Mesendoderm (in vitro differentiated cells): ENCODE measurements around the gene DSCAML1.

ENCODE experiments used
- DNase-seq: peaks from one replicate; pipeline ENCODE4 v3.0.0; 2013
- H2AK5ac ChIP-seq: 2 replicates; pipeline ENCODE4 v1.6.1; 2013; ENCODE audit warnings: low read length, inconsistent platforms
- H2BK120ac ChIP-seq: 2 replicates; pipeline ENCODE4 v1.6.1; 2013; ENCODE audit warnings: low read depth, mild to moderate bottlenecking, low read length, moderate library complexity, mixed read lengths
- H2BK15ac ChIP-seq: replicated peaks from 2 replicates; pipeline ENCODE4 v1.6.1; 2013; ENCODE audit warnings: low read depth, mild to moderate bottlenecking, moderate library complexity
- H2BK5ac ChIP-seq: 2 replicates; pipeline ENCODE4 v1.6.1; 2013; ENCODE audit warnings: low read length, inconsistent platforms
- H3K18ac ChIP-seq: 2 replicates; pipeline ENCODE4 v1.6.1; 2013; ENCODE audit warnings: mild to moderate bottlenecking, low read length, mixed read lengths
- H3K23ac ChIP-seq: one replicate; pipeline ENCODE4 v1.6.1; 2013; ENCODE audit warnings: low read length
- H3K27ac ChIP-seq: 2 replicates; pipeline ENCODE4 v1.5.1; 2013; ENCODE audit warnings: low read depth, mild to moderate bottlenecking, inconsistent platforms, low read length, moderate library complexity
- H3K27me3 ChIP-seq: 2 replicates; pipeline ENCODE4 v1.6.1; 2013; ENCODE audit warnings: low read length, control low read depth, mild to moderate bottlenecking, inconsistent platforms; ENCODE audit not compliant: insufficient read depth, poor library complexity
- H3K36me3 ChIP-seq: 2 replicates; pipeline ENCODE4 v1.6.1; 2013; ENCODE audit warnings: low read length, inconsistent platforms; ENCODE audit not compliant: control insufficient read depth, insufficient read depth
- H3K4ac ChIP-seq: one replicate; pipeline ENCODE4 v1.6.1; 2013; ENCODE audit warnings: low read depth, mild to moderate bottlenecking, low read length, moderate library complexity
- H3K4me1 ChIP-seq: 2 replicates; pipeline ENCODE4 v1.6.1; 2013; ENCODE audit warnings: low read depth, low read length, inconsistent platforms; ENCODE audit not compliant: control insufficient read depth
- H3K4me2 ChIP-seq: 2 replicates; pipeline ENCODE4 v1.6.1; 2013; ENCODE audit warnings: low read length
- H3K4me3 ChIP-seq: 2 replicates; pipeline ENCODE4 v1.5.1; 2013; ENCODE audit warnings: mild to moderate bottlenecking, low read length
- H3K56ac ChIP-seq: one replicate; pipeline ENCODE4 v1.6.1; 2013; ENCODE audit warnings: low read length
- H3K79me1 ChIP-seq: 2 replicates; pipeline ENCODE4 v1.6.1; 2013; ENCODE audit warnings: low read length, inconsistent platforms
- H3K79me2 ChIP-seq: 2 replicates; pipeline ENCODE4 v1.6.1; 2013; ENCODE audit warnings: mild to moderate bottlenecking, low read length; ENCODE audit not compliant: control insufficient read depth, insufficient read depth
- H3K9ac ChIP-seq: 2 replicates; pipeline ENCODE4 v1.6.1; 2013; ENCODE audit warnings: low read length, inconsistent platforms
- H4K5ac ChIP-seq: one replicate; pipeline ENCODE4 v1.6.1; 2013; ENCODE audit warnings: low read length
- H4K8ac ChIP-seq: one replicate; pipeline ENCODE4 v1.6.1; 2013; ENCODE audit warnings: low read depth, mild to moderate bottlenecking, control low read depth, low read length, moderate library complexity
- WGBS: extraction: QIAGEN DNeasy Blood & Tissue Kit; methylation state at CpG from one replicate; pipeline ENCODE4 v1.1.7; 2013; ENCODE audit warnings: low lambda C conversion rate, missing lambda C conversion rate; ENCODE audit not compliant: insufficient coverage; ENCODE audit errors: extremely low coverage; 5-methylcytosine and 5-hydroxymethylcytosine counted together

The DSCAML1 gene

DNA sequence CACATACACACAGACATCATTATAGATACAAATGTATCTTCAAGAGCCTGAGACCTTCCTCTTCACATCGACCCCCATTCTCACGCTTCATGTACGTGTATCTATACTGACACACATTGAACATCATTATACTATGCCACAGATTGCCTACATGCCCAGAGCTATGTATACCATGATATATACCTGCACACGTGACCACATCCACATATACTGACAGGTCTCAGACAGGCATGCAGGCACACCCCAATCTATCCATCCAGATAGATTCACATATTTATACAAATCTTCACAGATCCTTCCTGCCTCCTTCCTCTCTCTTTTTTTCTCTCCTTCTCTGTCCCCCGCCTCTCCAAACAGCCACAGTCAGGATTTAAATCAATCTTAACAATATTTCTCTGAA is 329.2 kb downstream of the DSCAML1 start:
- H3K27ac ChIP-seq = no peak overlapping the region
- H3K9ac ChIP-seq = no peak overlapping the region
- H3K4me1 ChIP-seq = no peaks in the 10 kb centered on the region
- H2BK15ac ChIP-seq = no peak overlapping the region
- no peak overlapping the region for H3K23ac ChIP-seq
- H4K5ac ChIP-seq = no peak overlapping the region
- H3K79me2 ChIP-seq = no peaks in the 10 kb centered on the region
- H3K56ac ChIP-seq = no peak overlapping the region
- no peak for DNase-seq
- H3K36me3 ChIP-seq = no peaks in the 10 kb centered on the region
- no CpG with 5 or more reads among the region's 5 CpGs for WGBS
- no peak overlapping the region for H3K4ac ChIP-seq
- H3K27me3 ChIP-seq = no peaks in the 10 kb centered on the region
- H4K8ac ChIP-seq = no peak overlapping the region
- H2BK5ac ChIP-seq = no peak overlapping the region
- H3K4me2 ChIP-seq = no peak overlapping the region
- H2AK5ac ChIP-seq = no peak overlapping the region
- no peak overlapping the region for H2BK120ac ChIP-seq
- no peak overlapping the region for H3K4me3 ChIP-seq
- H3K79me1 ChIP-seq = no peaks in the 10 kb centered on the region
- no peak overlapping the region for H3K18ac ChIP-seq

DNA sequence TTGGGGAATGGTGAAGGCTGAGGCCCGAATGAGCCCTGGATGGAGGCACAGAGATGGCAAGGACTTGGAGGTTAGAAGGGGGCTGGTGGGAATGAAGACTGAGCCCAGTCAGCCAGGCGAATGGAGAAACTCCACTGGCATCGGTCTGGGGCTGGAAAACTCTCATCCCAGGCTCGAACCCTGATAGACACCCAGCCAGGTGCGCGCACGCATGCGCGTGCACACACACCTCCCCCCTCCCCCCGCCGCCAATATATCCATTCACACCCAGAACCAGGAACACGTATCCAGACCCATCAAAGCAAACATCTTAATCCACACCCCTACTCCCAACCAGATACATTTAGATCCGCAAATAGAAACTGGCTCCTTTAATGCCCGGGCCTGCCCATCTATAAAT is 330.1 kb downstream of the DSCAML1 start:
- no CpG with 5 or more reads among the region's 14 CpGs for WGBS
- H4K8ac ChIP-seq = no peak overlapping the region
- DNase-seq = no peak
- H3K27me3 ChIP-seq = no peaks in the 10 kb centered on the region
- no peak overlapping the region for H2AK5ac ChIP-seq
- H3K27ac ChIP-seq = no peak overlapping the region
- H3K4me2 ChIP-seq = no peak overlapping the region
- no peak overlapping the region for H4K5ac ChIP-seq
- H3K79me1 ChIP-seq = no peaks in the 10 kb centered on the region
- no peaks in the 10 kb centered on the region for H3K4me1 ChIP-seq
- no peak overlapping the region for H3K4me3 ChIP-seq
- H2BK15ac ChIP-seq = no peak overlapping the region
- no peaks in the 10 kb centered on the region for H3K36me3 ChIP-seq
- no peak overlapping the region for H2BK5ac ChIP-seq
- no peak overlapping the region for H3K4ac ChIP-seq
- no peak overlapping the region for H3K56ac ChIP-seq
- no peak overlapping the region for H3K23ac ChIP-seq
- H3K9ac ChIP-seq = no peak overlapping the region
- H3K79me2 ChIP-seq = no peaks in the 10 kb centered on the region
- no peak overlapping the region for H2BK120ac ChIP-seq
- H3K18ac ChIP-seq = no peak overlapping the region

DNA sequence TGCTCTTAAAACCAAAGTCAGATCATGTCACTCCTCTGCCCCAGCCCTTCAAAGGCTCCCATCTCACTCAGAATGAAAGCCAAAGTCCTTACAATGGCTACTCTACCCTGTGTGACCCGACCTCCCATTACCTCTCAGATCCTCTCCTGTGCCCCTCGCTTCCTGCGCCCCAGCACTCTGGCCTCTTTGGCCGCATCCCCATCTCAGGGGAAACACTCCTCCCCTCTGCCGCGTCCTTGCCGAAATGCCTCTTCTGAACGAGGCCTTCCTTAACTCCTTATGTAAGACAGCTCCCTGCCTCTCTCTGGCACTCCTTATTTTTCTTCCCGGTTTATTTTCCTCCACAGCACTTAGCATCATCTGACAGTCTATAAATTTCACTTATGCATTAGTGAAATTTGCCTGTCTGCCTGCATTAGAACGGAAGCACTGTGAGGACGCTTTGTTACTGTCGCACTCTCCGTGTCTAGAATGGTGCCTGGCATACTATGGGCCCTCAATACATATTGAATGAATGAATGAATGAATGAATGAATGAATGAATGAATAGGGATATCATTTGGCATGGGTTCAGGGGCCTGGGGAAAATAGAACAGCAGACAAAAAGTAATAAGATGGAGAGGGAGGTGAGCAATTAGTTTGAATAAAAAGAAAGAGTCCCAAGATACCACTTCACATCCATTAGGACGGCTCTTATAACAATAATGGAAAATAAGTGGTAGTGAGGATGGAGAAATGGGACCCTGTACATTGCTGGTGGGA is 331.6 kb downstream of the DSCAML1 start:
- Histone ChIP-seq H3K27ac (no peak overlapping the region), H3K4me3 (no peak overlapping the region), H4K5ac (no peak overlapping the region), H4K8ac (no peak overlapping the region), H3K36me3 (no peaks in the 10 kb centered on the region), H3K4me2 (no peak overlapping the region), H3K4ac (no peak overlapping the region), H3K23ac (no peak overlapping the region), H2AK5ac (no peak overlapping the region), H3K18ac (no peak overlapping the region), H2BK5ac (no peak overlapping the region), H2BK120ac (no peak overlapping the region), H2BK15ac (no peak overlapping the region), H3K56ac (no peak overlapping the region), H3K27me3 (no peaks in the 10 kb centered on the region), H3K79me2 (no peaks in the 10 kb centered on the region), H3K9ac (no peak overlapping the region), H3K4me1 (no peaks in the 10 kb centered on the region), H3K79me1 (no peaks in the 10 kb centered on the region)
- no peak for DNase-seq
- WGBS = no CpG with 5 or more reads among the region's 14 CpGs

DNA sequence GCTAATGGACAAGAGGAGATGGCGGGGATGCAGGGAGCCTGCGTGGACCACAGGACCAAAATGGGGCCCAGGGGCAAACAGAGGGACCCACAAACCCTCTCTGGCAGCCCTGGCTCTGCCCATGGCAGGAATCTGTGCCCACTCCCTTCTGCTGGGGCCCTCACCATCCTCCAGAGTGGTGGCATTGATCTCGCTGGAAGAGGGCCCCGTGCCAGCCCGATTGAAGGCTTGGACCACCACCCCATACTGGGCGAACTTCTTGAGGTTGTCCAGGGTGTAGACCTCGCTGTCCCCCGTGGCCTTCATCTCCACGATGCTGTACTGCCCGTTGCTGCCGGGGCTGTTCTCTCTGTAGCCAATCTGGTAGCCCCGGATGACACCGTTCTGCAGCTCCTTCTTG is 332.2 kb downstream of the DSCAML1 start:
- Histone ChIP-seq H3K27me3 (no peaks in the 10 kb centered on the region), H2BK5ac (no peak overlapping the region), H3K27ac (no peak overlapping the region), H3K4me2 (no peak overlapping the region), H3K4me1 (no peaks in the 10 kb centered on the region), H3K9ac (no peak overlapping the region), H3K56ac (no peak overlapping the region), H3K18ac (no peak overlapping the region), H3K4ac (no peak overlapping the region), H4K8ac (no peak overlapping the region), H3K23ac (no peak overlapping the region), H3K4me3 (no peak overlapping the region), H3K79me2 (no peaks in the 10 kb centered on the region), H2BK15ac (no peak overlapping the region), H3K36me3 (no peaks in the 10 kb centered on the region), H3K79me1 (no peaks in the 10 kb centered on the region), H4K5ac (no peak overlapping the region), H2BK120ac (no peak overlapping the region), H2AK5ac (no peak overlapping the region)
- DNase-seq = no peak
- no CpG with 5 or more reads among the region's 13 CpGs for WGBS

- Histone ChIP-seq H3K36me3 (no peaks in the 10 kb centered on the region), H2BK5ac (no peak overlapping the region), H4K8ac (no peak overlapping the region), H3K79me2 (no peaks in the 10 kb centered on the region), H3K56ac (no peak overlapping the region), H3K4ac (no peak overlapping the region), H3K27ac (no peak overlapping the region), H3K27me3 (no peaks in the 10 kb centered on the region), H2BK15ac (no peak overlapping the region), H3K79me1 (no peaks in the 10 kb centered on the region), H3K9ac (no peak overlapping the region), H3K23ac (no peak overlapping the region), H3K18ac (no peak overlapping the region), H3K4me3 (no peak overlapping the region), H4K5ac (no peak overlapping the region), H2AK5ac (no peak overlapping the region), H2BK120ac (no peak overlapping the region), H3K4me2 (no peak overlapping the region), H3K4me1 (no peaks in the 10 kb centered on the region)
- no peak for DNase-seq
- no CpG with 5 or more reads among the region's 8 CpGs for WGBS
Observed at GRCh38 chr11:117462864-117463247, 334.2 kb downstream of the DSCAML1 start.
